ENCODE results near the gene SORBS2. TPM values are rescaled to one million over a fixed set of nuclear protein-coding genes. Genes with fewer than 3 reads are reported as not detected.

Gene SORBS2
- polyA plus RNA-seq, 2 of the 4 experiments (the other 2 are of a cell fraction), result 0.23 to 0.90 TPM

- Histone ChIP-seq H3K4me3 (no peak overlapping the region), H3K27ac (no peak overlapping the region), H3K4me1 (peaks cover 17% of the 10 kb centered on the region), H3K9me3 (no peaks in the 10 kb centered on the region), H3K4me2 (peak overlapping the region; percentile 69)
- POLR2A ChIA-PET, result no interaction called here
- 43% methylated on average over 8 of the region's 8 CpGs for WGBS (ENCODE audit: missing lambda C conversion rate)
- no peak for FAIRE-seq
- no peak for TF ChIP-seq JUNB (IDR thresholded peaks at IDR 0.05)
- no peak for TF ChIP-seq RAD21 (conservative IDR thresholded peaks at IDR 0.05 in 1 of 2, IDR thresholded peaks at IDR 0.05 in 1 of 2)
- CTCF ChIA-PET, result no interaction called here
- ATAC-seq, result no peak
- no peak for DNase-seq (ENCODE audit: low read depth in 1 of 2, low spot score in 1 of 2)
These were observed 37.8 kb downstream of the SORBS2 start for GRCh38 chr4:185774131-185774653.

DNA sequence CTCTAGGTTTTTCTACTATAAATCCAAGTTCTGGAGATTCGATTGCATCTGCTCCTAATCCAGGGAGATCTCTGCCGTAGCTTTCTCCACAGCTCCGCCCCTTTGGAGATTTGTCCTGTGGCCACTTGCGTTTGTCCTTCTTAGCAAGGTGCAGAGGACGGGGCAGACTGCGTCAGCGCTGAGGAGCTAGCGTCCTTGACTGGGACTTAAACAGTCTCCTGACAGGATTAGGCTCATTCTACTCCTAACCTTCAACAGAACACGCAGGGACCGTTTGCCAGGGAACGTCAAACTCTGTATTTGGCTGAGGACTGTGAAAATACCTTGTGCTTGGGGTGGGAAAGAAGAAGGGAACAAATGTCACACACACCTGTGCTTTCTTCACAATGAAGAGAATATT is 38.6 kb downstream of the SORBS2 start:
- 83% methylated on average over 11 of the region's 11 CpGs for WGBS (ENCODE audit: missing lambda C conversion rate)
- ChIA-PET CTCF (no interaction called here), POLR2A (no interaction called here)
- peaks cover 17% of the 10 kb centered on the region for H3K4me1 ChIP-seq
- no peak overlapping the region for H3K27ac ChIP-seq
- DNase-seq (ENCODE audit: low read depth in 1 of 2, low spot score in 1 of 2), result no peak
- TF ChIP-seq PHF8 (IDR thresholded peaks at IDR 0.05; ENCODE audit: borderline replicate concordance, low read depth) (no peak), RFX5 (IDR thresholded peaks at IDR 0.05) (no peak), POLR2AphosphoS2 (conservative IDR thresholded peaks at IDR 0.05; ENCODE audit: low read length) (no peak), RARB (CRISPR knock-in tag; IDR thresholded peaks at IDR 0.05) (no peak), CEBPB (IDR thresholded peaks at IDR 0.05) (no peak), RNF2 (IDR thresholded peaks at IDR 0.05; ENCODE audit: borderline replicate concordance, low read depth) (no peak), FOSB (CRISPR knock-in tag; IDR thresholded peaks at IDR 0.05) (no peak), CBX8 (IDR thresholded peaks at IDR 0.05) (no peak), KDM5A (IDR thresholded peaks at IDR 0.05) (no peak), CBX2 (IDR thresholded peaks at IDR 0.05; ENCODE audit: borderline replicate concordance, low read depth) (no peak), HOXB5 (CRISPR knock-in tag; IDR thresholded peaks at IDR 0.05) (no peak), JUNB (IDR thresholded peaks at IDR 0.05) (no peak), MAFK (IDR thresholded peaks at IDR 0.05; ENCODE audit: partially characterized antibody) (no peak), BHLHE40 (IDR thresholded peaks at IDR 0.05; ENCODE audit: low read depth, low read length) (no peak)
- H3K4me2 ChIP-seq, result no peak overlapping the region
- FAIRE-seq, result no peak
- H3K9me3 ChIP-seq, result no peaks in the 10 kb centered on the region
- no peak overlapping the region for H3K4me3 ChIP-seq
- ATAC-seq, result no peak

DNA sequence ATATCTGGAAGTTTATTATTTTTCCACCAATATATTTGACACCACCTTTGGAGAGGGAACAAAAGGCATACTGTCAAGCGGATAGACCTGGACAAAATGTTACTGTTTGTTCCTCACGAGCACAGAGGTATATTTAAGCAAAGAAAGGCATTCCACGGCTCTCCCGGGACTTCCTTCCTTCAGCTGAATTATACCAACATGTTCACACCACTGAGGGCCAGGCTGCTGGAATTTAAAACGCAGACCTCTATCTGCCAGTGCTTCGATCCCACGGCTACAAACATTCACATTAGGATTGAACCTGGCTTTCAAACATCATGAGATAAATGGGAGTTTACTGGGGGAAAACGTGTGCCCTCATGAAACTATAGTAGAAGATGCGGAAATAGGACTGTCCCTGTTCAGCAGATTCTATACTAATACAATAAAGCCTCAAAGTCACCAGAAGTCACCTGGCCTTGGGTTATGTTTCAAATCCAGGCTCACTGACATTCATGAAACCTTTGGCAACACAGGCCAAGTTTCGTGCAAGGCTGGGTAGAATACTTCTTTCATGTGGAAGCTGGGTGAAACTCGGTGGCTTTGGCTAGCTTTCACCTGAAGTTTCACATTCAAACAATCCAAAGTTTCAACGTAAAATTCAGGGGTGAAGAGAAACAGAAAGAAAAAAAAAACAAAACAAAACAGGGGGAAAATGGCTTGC is 39.5 kb downstream of the SORBS2 start:
- POLR2A ChIA-PET, result no interaction called here
- no peak for ATAC-seq
- no peak overlapping the region for H3K4me3 ChIP-seq
- no peak for FAIRE-seq
- no peak for DNase-seq (ENCODE audit: low read depth in 1 of 2, low spot score in 1 of 2)
- H3K4me2 ChIP-seq, result no peak overlapping the region
- H3K4me1 ChIP-seq, result peaks cover 17% of the 10 kb centered on the region
- no peak overlapping the region for H3K27ac ChIP-seq
- no peak for TF ChIP-seq SMC3 (IDR thresholded peaks at IDR 0.05)
- no peak for TF ChIP-seq FOXS1 (CRISPR knock-in tag; IDR thresholded peaks at IDR 0.05)
- TF ChIP-seq, protein P1, sequence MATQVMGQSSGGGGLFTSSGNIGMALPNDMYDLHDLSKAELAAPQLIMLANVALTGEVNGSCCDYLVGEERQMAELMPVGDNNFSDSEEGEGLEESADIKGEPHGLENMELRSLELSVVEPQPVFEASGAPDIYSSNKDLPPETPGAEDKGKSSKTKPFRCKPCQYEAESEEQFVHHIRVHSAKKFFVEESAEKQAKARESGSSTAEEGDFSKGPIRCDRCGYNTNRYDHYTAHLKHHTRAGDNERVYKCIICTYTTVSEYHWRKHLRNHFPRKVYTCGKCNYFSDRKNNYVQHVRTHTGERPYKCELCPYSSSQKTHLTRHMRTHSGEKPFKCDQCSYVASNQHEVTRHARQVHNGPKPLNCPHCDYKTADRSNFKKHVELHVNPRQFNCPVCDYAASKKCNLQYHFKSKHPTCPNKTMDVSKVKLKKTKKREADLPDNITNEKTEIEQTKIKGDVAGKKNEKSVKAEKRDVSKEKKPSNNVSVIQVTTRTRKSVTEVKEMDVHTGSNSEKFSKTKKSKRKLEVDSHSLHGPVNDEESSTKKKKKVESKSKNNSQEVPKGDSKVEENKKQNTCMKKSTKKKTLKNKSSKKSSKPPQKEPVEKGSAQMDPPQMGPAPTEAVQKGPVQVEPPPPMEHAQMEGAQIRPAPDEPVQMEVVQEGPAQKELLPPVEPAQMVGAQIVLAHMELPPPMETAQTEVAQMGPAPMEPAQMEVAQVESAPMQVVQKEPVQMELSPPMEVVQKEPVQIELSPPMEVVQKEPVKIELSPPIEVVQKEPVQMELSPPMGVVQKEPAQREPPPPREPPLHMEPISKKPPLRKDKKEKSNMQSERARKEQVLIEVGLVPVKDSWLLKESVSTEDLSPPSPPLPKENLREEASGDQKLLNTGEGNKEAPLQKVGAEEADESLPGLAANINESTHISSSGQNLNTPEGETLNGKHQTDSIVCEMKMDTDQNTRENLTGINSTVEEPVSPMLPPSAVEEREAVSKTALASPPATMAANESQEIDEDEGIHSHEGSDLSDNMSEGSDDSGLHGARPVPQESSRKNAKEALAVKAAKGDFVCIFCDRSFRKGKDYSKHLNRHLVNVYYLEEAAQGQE (IDR thresholded peaks at IDR 0.05), result no peak
- TF ChIP-seq, protein P2, sequence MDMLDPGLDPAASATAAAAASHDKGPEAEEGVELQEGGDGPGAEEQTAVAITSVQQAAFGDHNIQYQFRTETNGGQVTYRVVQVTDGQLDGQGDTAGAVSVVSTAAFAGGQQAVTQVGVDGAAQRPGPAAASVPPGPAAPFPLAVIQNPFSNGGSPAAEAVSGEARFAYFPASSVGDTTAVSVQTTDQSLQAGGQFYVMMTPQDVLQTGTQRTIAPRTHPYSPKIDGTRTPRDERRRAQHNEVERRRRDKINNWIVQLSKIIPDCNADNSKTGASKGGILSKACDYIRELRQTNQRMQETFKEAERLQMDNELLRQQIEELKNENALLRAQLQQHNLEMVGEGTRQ (IDR thresholded peaks at IDR 0.05), result no peak
- no peak for TF ChIP-seq HOXB13 (CRISPR knock-in tag; IDR thresholded peaks at IDR 0.05; ENCODE audit: low read depth)
- TF ChIP-seq ATOH8 (CRISPR knock-in tag; IDR thresholded peaks at IDR 0.05; ENCODE audit: low read depth), result no peak
- TF ChIP-seq, protein P3, sequence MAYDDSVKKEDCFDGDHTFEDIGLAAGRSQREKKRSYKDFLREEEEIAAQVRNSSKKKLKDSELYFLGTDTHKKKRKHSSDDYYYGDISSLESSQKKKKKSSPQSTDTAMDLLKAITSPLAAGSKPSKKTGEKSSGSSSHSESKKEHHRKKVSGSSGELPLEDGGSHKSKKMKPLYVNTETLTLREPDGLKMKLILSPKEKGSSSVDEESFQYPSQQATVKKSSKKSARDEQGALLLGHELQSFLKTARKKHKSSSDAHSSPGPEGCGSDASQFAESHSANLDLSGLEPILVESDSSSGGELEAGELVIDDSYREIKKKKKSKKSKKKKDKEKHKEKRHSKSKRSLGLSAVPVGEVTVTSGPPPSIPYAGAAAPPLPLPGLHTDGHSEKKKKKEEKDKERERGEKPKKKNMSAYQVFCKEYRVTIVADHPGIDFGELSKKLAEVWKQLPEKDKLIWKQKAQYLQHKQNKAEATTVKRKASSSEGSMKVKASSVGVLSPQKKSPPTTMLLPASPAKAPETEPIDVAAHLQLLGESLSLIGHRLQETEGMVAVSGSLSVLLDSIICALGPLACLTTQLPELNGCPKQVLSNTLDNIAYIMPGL (CRISPR knock-in tag; IDR thresholded peaks at IDR 0.05; ENCODE audit: borderline replicate concordance), result no peak
- TF ChIP-seq CHD2 (IDR thresholded peaks at IDR 0.05; ENCODE audit: low read length, partially characterized antibody), result no peak
- 74% methylated on average over 12 of the region's 12 CpGs for WGBS (ENCODE audit: missing lambda C conversion rate)
- CTCF ChIA-PET, result interaction anchor here (0.6 kb wide), 1 partner anchor 73 kb away, joined by 3 read pairs; no protein-coding TSS in a partner anchor
- H3K9me3 ChIP-seq, result no peaks in the 10 kb centered on the region
